SK-N-SH treated with all-trans-retinoic acid at 6 μM for 48 hours (cell line): ENCODE data around the gene CCDC3.

Experiments used
- CSRNP3 ChIP-seq: fragments of 250-450 bp; sonication (Bioruptor Pico); IDR thresholded peaks from 2 replicates; pipeline ENCODE4 v1.5.1; 2021; ENCODE audit warnings: mild to moderate bottlenecking, moderate library complexity
- TOX ChIP-seq: fragments of 250-450 bp; sonication (Bioruptor Pico); IDR thresholded peaks from 2 replicates; pipeline ENCODE4 v1.8.0; 2021; ENCODE audit warnings: mild to moderate bottlenecking, moderate library complexity, borderline replicate concordance

- TF ChIP-seq CSRNP3 (CRISPR knock-in tag) (no peak), TOX (no peak)
Measured at GRCh38 chr10:12907656-12908055, 93.9 kb downstream of the CCDC3 start.
